A172 (cell line): Measurements from ENCODE around the gene NDUFV2. TPM values are rescaled to one million over a fixed set of nuclear protein-coding genes. Genes with fewer than 3 reads are reported as not detected.
"Not testable (repeated sequence)": the region's sequence is repeated elsewhere in the genome, so short reads cannot be mapped to it uniquely, and the experiment has no call there.

Experiments used
- DNase-seq: peaks from one replicate; pipeline ENCODE4 v3.0.0-alpha.2; 2015; ENCODE audit warnings: low spot score
- total RNA-seq: library from RNA; depleted of rRNA; stranded (reverse); fragments of >200 nt; shearing (Covaris generic); gene quantifications from 2 replicates; pipeline ENCODE4 v1.2.3, GENCODE V29; 2014

Gene NDUFV2
- total RNA-seq, 1 experiment from 2014 or later, result 300 TPM

- DNase-seq, result no peak
These were observed 11.9 kb upstream of the NDUFV2 start for GRCh38 chr18:9090578-9090977.

DNA sequence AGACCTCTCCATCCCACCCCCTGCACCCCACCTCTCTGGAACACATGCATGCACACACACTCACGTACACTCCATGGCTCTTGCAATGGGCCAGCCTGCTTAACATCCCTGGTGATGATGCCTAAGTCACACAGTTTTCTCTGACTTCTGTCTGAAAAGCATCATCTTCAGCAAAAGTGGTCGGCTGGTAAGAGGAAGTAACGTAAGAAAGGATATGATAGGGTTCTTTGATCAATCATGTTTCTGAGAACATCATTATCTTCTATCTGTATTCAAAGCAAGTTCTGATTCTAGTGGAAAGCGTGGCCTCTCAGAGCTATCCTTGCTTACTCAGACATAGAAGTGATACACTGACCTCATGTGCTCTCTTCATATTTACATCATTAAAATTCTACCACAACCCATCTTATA is 11.4 kb upstream of the NDUFV2 start:
- DNase-seq, result no peak

DNA sequence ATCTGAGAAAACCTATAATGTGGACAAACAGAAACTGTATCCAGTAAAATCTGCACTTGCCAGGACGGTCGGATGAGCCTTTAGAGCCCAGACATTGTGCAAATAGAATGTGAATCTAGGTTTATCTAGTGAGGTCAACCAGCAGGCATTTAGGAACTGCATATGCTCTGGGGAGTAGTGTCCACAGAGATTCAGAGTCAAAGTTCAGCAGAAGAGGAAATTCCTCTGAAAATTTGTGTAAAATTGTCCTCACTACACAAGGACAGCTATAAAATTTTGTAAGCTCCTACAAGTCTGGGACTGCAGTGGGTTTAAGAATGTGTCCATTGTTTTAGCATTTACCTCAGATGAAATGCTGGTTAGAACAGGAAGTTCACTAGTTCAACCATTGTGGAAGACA is 9.8 kb upstream of the NDUFV2 start:
- no peak for DNase-seq

- not testable (repeated sequence) for DNase-seq
These were observed 9.4 kb upstream of the NDUFV2 start for GRCh38 chr18:9093109-9093508.

- no peak for DNase-seq
These were observed 7.9 kb upstream of the NDUFV2 start for GRCh38 chr18:9094307-9095226.

DNA sequence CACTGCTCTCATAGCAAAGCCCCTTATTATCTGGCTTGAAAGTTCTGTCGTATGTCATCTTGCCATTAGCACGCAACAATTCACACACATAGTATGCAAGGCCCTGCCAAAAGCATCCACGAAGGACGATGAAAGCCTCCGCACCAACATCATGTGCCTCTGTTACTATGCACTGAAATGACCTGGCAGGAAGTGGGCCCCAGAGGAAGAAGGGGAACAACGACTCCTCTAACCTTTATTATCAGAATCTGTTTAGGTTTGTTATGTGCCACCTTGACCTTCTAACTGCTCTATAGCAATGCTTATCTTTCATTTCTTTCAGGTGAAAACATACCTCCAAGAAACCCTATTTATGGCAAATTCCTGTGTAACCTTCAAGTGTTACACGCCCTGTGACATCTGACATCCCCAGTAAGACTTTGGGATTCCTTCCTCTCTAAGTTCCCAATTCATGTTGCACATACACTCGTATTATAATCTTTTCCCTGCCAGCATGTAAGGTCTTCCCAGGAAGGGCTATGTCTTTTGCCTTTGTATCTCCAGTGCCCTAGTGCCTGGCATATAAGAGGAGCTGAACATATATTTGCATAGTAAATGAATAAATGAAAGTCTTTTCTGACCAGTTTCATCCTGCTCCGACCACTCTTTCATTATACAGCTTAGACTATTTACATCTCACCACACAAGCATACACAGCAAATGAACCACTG is 7.0 kb upstream of the NDUFV2 start:
- DNase-seq, result no peak

DNA sequence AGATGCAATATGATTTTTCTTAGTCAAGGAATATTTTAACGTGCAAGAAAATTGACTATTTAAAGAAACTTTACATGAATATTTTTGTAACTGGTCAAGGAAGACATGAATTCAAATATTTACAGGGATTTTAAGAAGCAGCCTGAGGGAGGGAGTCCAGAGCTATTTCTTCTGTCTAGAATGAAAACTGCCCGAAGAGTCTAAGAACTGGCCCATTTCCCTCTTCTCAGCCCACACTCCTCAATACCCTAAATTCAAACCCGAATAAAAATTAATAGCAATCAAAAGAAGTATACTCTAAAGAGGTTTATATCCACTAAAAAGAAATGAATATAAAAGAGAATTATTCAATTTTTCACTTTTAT is 6.5 kb upstream of the NDUFV2 start:
- DNase-seq, result no peak

- DNase-seq, result no peak
These were observed 5.8 kb upstream of the NDUFV2 start for GRCh38 chr18:9096685-9097084.

GRCh38 chr18:9097349-9097748 is 5.2 kb upstream of the NDUFV2 start:
- DNase-seq, result no peak

DNA sequence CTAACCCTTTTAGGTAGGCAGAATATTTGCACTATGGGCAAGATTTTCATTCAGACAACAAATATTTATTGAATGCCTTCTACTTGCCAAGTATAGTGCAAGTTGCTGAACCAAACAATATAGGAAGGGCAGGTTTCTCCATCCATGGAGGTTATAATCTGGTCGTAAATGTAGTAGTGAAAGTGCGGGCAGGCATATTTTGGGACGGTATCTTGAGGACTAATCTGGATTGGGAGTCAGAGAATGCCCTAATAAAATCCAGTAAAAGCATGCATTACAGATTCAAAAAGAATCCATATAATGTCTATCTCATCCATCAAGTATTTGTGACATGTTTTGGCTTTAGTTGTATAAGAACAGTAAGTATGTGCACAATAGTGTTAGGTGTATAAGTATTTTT is 1.7 kb upstream of the NDUFV2 start:
- no peak for DNase-seq

GRCh38 chr18:9101730-9102507 is 580 bp upstream of the NDUFV2 start:
- peak; percentile 58 for DNase-seq

DNA sequence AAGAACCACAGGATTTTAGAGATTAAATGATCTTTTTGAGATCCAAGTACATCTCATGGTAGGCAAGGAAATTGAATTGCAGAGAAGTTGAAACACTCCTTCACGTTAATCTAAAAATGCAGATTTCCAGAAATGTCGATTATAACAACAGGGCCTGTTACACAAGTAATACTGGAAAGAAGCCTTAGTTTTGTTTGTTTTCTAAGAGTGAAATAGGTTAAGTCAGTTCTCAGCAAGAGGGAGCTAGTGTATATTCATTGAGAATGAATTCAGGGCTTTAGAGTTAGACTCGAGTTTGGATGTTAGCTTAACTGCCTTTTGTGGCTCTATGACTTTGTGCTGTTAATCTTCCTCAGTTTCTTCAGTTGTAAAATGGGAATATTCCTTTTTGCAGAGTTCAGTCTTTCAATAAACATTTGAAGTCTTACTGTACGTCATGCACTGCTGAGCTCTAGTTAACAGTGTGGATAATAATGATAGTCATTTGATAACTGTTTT is 926 bp downstream of the NDUFV2 start:
- no peak for DNase-seq

- no peak for DNase-seq
These were observed 1.9 kb downstream of the NDUFV2 start for GRCh38 chr18:9104244-9104901.

DNA sequence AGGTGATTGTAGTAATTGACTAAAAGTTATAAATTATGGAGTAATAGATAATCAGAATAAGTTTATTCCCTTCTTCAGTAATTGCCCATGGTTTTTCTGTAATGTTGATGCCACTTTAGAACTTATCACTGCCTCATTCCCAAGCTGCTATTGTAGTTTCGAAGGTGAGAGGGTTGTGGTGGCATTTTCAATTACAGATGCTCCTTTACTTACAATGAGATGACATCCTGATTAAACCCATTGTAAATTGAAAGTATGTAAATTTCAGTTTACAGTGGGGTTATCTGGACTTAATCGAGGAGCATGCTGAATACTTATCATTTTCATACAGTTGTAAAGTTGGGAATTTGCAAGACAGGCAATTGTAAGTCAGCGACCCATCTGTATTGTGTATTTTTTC is 2.9 kb downstream of the NDUFV2 start:
- DNase-seq, result no peak

- no peak for DNase-seq
These were observed 3.6 kb downstream of the NDUFV2 start for GRCh38 chr18:9106094-9106493.

DNA sequence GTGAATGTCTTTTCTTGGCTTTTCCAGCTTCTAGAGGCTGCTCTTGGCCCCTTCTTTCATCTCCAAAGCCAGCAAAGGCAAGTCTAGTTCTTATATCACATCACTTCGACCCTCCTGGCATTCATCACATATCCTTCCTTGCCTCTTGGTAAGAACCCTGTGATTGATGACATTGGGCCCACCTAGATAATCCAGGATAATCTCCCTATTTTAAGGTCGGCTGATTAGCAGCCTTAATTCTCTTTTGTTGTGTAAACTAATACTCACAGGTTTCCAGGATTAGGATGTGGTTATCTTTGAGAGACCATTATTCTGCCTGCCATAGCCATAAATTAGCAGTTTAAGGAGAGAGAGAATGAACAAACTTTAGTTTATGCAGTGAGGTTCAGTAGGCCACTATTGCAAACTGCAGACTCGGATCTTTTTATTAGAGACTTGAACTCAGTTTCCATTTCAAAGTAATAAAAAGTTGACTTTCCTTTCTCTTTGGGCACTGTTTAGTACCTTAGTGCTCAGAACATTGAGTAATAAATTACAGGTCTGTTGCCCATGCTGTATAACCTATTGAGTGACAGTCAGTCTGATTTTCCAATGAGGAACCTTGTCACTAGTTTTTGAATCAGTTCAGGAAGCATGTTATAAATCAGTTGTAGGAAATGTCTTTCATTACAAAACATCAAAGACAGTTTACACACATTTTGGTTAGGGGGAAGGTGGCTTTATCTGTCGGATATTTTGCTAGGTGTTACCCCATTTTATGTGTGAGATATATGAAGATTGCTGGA is 4.5 kb downstream of the NDUFV2 start:
- DNase-seq, result no peak

DNA sequence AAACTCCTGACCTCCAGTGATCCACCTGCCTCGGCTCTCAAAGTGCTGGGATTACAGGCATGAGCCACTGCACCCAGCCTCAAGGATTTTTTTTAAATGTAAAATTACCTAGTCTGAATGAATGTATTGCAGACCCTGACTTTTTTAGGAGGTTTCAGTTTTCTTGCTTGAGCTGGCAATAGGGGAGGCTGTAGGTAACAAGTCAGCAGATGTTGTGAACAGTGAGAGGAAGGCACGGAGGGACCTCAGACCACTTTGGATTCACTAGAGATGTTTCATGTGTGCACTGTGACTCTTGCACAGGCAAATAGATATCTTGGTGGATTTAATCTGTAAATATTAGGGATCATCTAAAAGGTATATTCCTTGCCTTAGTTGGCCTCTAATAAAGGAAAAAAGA is 6.4 kb downstream of the NDUFV2 start:
- no peak for DNase-seq

DNA sequence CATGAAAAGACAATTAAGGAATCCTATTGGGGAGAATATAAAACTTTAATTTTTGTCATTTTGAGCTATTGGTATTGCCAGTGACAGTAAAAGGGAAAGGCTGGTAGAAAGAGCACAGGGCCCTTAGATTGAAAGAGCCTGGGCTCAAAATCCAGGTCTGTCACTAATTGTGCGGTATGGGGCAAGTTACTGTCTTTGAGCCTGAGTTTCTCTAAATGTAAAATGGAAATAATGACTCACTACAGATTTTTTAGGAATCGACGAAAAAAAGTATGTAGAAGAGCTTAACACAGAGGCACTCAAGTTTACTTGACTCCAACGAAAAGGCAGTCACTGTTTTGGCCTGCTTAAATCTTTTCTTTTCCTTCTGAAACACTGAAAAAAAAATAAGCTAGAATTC is 7.0 kb downstream of the NDUFV2 start:
- DNase-seq, result no peak

- no peak for DNase-seq
These were observed 11.1 kb downstream of the NDUFV2 start for GRCh38 chr18:9113468-9114149.

GRCh38 chr18:9115984-9116383 is 13.5 kb downstream of the NDUFV2 start:
- DNase-seq, result no peak
